G401.6 (cell line): ENCODE results near the gene CEP89.
"Not testable (repeated sequence)": the region's sequence is repeated elsewhere in the genome, so short reads cannot be mapped to it uniquely, and the experiment has no call there.

Experiments
- FAIRE-seq: peaks from 2 replicates; lab custom pipeline; 2012; peaks lifted over from hg19 to GRCh38; lab: Jason Lieb, UNC

CEP89 gene

DNA sequence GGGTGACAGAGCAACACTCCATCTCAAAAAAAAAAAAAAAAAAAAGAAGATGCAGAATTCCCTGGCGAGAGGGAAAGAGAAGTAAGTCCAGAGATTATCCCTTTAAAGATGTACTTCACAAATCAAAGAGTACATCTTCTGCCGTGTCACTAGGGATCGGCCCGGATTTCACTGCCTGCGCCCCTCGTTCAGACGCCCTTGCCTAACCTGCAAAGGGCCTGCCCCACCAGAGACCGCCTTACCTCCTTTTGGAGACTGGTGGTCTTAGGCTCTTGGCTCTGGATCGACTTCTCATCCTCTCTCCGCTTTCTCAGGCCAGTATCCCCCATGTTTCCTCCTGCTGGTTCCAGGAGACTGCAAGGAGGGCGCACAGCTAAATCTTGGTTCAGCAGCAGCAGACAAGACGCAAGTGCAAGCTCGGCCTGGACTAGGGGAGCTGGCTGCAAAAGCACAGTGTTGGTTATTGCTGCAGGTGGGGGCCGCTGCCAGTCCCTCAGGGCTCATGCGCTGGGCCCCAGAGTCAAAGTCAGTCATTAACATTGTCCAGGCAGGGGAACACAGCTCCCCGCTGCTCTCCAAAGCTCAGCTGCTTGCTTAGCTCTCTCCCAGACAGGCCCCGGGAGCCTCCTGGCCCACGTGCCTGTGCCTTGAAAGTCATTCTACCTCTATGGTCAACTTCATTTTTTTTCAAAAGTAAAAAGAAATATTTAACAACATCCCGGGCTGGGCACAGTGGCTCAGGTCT lies 103.4 kb downstream of the CEP89 start:
- FAIRE-seq, result no peak

DNA sequence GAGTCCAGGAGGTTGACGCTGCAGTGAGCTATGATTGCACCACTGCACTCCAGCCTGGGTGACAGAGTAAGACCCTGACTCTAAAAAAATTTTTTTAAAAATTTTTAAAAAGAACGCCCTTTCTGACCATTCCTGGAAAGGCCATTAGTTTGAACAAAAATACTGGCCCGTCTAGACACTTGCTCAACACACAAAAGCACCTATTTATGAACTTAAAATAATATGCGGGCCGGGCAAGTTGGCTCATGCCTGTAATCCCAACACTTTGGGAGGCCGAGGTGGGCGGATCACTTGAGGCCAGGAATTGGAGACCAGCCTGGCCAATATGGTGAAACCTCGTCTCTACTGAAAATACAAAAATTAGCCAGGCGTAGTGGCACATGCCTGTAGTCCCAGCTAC lies 104.3 kb downstream of the CEP89 start:
- not testable (repeated sequence) for FAIRE-seq

DNA sequence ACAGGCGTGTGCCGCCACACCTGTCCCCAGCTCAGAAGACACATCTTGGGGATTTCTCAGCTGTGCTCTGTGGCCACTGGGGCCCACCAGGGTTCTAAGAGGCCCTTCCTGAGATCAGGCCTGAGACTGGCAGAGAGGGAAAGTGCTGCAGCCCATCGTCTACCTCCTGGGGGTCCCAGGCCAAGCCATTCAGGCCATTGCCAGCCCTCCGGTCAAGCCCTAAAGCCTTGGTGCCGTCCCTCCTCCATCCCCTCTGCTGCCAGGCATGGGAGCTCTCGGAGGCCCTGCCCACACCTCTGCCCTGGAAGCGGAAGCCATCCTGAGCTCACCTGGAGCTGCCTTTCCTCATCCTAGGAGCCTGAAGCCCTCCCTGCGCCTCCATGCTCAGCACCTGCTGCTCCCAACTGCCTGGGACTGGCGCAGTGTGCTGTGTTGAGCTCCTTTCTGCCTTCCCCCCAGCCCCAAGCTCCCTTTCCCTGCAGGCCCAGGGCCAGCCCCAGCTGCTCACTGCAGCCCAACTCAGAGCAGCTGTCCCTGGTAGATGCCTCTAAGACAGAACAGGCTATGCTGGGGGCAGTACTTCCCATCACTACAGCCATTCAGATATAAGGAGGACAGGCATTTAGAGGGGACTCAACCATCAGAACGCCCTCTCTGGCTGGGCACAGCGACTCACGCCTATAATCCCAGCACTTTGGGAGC lies 105.0 kb downstream of the CEP89 start:
- no peak for FAIRE-seq

DNA sequence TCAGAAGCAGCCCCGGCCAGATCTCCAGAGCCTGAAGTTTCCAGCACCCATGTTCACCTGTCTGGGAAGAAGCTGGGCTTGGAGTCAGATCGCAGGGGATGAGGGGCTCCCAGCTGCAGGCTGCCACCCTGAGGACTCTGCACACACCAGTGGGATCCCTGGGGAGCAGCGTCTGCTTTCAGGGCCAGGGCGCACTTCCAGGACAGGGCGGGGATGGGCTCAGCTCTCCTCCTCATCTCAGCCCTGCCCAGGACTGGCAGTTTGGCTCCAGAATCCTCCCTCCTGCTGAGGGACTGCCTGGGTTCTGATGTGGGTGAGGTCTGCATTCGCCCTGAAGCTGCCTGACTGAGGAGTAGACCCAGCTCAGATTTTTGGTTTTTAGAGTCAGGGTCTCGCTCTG lies 105.7 kb downstream of the CEP89 start:
- no peak for FAIRE-seq

DNA sequence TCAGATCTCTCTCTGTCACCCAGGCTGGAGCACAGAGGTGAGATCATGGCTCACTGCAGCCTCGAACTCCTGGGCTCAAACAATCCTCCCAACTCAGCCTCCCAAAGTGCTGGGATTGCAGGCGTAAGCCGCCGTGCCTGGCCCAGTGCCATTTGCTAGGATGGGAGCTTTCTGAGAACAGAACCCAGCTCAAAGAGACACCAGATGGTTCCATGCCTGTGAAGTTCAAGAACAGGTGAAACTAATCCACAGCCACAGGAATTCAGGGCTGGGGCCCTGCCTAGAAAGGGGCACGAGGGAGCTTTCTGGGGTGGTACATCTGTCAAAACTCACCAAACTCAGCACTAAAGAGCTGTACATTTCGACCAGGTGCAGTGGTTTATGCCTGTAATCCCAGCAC lies 106.4 kb downstream of the CEP89 start:
- no peak for FAIRE-seq

DNA sequence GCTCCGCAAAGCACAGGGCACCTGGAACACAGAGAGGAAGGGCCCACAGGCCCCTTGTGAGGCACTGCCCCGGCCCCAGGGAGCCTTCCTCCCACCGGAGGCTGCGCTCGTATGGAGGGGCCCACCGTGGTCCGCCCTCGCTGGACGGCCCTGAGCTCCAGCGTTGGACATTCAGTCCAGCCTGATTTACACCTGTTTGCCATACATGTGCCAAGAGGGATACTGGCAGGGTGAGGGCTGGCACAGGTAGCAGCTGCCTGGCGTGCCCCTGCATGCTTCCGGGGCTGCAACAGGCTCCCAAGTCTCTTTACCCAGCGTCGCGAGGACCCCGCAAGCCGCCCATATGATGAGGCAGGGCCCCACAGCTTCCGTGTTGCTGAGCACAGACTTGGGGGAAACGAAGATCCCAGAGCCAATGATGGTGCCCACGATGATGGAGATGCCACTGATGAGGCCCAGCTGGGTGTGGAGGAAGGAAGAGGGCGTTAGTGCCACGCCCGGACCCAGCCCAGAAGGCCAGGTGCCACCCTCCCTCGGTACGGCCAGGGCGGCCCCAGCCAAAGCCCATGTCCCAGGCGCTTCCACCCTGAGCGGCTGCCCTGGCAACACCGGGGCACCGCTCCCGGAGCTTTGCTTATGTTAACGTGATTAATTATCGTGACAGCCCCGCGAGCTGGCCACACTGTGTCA lies 107.3 kb downstream of the CEP89 start:
- no peak for FAIRE-seq

DNA sequence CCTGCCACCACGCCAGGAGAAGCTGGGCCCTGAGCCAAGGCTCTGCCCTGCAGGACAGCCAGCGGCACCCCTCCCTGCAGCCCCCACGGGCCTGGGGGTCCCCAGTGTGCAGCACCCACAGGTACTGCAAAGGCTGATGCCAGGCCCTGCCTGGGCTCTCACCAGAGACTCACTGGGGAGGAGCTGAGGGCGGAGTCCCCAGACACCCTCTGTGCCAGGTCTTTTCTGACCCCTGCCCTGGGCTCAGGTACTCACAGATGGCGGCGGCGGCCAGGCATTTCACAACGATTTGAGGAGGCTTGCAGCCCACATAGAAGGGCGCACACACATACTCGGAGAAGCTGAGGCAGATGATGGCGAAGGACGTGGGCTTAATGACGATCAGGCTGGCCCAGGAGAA lies 107.9 kb downstream of the CEP89 start:
- FAIRE-seq, result no peak

DNA sequence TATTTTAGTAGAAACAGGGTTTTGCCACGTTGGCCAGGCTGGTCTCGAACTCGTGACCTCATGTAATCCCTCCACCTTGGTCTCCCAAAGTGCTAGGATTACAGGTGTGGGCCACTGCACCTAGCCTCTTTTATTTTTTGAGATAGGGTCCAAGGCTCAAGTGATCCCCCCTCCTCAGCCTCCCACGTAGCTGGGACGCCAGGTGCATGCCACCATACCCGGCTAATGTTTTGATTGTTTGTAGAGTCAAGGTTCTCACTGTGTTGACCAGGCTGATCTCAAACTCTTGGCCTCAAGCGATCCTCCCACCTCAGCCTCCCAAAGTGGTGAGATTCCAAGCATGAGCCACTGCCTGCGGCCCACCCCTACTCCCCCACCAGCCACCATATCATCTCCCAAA lies 108.5 kb downstream of the CEP89 start:
- FAIRE-seq, result no peak

DNA sequence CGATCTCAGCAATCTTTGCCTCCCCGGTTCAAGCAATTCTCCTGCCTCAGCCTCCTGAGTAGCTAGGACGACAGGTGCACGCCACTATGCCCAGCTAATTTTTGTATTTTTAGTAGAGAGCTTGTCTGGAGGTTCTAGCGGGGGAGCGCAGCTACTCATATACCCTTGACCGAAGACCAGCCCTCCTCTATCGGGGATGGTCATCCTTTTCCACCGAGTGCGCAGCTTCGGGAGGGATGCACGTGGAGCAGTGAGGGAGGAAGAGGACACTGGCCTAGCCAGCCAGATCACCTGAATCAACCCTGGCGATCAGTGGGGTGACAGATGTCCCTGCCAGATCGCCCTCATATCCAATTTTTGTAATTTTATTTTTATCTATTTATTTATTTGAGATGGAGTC lies 109.0 kb downstream of the CEP89 start:
- no peak for FAIRE-seq

DNA sequence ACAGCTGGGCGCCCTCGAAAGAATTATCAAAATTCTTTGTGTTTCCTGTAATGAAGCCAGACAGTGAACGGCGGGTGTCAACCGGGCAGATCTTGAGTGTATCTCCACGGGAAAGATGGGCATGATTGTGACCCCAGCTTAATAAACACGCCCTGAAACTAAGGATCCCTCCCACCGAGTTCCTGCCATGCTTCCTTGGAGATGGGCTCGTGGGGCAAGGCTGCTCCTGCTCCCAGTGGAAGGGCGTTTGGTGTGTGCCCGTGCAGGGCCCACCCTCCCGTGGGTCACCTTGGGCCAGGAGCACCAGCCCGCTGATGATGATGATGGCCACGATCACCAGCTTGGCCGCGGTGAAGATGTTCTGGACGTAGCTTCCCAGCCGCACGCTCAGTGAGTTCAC lies 109.6 kb downstream of the CEP89 start:
- FAIRE-seq, result no peak

DNA sequence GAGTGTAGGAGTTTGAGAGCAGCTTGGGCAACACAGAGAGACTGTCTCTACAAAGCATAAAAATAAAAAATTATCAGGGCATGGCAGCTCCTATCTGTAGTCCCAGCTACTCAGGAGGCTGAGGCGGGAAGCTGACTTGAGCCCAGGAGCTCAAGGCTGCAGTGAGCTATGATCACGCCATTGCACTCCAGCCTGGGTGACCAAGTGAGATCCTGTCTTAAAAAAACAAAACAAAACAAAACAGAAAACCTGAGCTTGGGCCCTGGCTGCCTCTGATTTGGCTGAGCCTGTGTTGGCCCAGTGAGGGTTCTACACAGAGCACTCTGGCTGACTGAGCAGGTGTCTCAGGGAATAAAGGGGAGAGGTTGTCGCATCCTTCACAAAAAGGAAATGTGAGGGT lies 110.2 kb downstream of the CEP89 start:
- no peak for FAIRE-seq

DNA sequence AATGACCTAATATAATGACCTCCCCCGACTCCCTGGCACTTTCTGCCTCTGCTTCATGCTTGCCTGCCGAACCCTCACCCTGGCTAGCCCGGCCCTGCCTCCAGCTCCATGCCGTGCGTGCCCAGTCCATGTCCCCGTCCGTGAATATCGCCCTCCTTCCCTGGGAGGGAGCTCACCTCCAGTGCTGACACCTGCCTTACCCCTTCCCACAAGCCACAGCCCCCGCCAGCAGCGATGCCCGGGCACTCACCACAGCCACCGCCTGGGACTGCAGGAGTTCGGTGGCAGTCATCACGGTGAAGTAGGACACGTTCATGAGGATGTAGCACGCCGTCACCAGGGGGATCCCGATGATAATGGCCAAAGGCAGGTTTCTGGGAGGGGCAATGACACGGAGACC lies 112.2 kb downstream of the CEP89 start:
- no peak for FAIRE-seq

DNA sequence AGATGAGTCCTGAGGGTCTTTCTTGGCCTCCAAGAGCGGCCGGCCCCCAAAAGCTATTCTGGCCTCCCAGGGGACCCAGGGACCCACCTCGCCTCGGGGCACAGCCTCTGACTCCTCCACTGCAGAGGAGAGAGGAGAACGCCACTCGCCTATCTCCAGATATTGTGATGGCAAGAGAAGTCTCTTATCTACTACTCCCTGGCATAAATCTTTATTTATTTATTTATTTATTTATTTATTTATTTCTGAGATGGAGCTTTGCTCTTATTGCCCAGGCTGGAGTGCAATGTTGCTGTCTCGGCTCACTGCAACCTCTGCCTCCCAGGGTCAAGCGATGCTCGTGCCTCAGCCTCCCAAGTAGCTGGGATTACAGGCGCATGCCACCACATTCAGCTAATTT lies 113.2 kb downstream of the CEP89 start:
- FAIRE-seq, result no peak

DNA sequence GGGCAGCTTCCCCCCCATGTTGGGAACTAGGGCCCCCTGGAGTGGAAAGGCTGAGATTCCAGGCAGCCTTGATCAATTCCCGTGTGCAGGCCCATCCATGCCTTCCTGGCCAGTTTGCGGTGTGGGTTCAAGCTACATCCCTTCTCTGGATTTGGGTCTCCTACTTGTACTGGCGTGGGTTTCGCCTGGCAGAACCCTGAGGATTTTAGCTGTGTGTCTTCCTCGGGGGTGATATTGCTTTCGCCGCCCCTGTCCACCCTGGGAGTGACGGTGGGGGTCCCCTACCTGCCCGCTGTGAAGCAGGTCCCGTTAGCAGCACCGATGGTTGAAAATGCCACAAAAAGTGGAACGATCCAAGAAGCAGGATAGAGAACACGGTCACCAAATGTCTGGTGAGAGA lies 113.6 kb downstream of the CEP89 start:
- FAIRE-seq, result no peak

DNA sequence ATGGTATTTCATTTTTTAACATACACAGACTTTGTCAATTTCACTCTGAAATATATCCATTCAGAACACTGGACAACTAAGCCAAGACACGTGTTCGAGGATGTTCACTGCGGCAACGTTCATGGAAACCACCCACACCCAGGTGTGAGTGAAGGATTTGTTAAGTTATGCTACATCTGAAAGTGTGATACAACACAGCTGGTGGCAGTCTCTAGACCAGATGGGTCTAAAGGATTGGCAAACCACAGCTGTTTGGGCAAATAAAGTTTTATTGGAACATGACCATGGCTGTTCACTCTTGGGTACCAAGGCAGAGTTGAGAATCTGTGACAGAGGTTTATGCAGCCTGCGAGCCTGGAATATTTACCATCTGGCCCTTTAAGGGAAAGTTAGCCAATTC lies 114.2 kb downstream of the CEP89 start:
- no peak for FAIRE-seq

DNA sequence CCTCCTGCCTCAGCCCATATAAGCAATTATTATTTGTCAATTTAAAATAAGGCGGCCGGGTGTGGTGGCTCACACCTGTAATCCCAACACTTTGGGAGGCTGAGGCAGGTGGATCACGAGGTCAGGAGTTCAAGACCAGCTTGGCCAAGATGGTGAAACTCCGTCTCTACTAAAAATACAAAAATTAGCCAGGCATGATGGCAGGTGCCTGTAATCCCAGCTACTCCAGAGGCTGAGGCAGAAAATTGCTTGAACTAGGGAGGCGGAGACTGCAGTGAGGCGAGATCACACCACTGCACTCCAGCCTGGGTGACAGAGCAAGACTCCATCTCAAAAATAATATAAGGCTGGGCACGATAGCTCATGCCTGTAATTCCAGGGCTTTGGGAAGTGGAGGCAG lies 114.9 kb downstream of the CEP89 start:
- not testable (repeated sequence) for FAIRE-seq

DNA sequence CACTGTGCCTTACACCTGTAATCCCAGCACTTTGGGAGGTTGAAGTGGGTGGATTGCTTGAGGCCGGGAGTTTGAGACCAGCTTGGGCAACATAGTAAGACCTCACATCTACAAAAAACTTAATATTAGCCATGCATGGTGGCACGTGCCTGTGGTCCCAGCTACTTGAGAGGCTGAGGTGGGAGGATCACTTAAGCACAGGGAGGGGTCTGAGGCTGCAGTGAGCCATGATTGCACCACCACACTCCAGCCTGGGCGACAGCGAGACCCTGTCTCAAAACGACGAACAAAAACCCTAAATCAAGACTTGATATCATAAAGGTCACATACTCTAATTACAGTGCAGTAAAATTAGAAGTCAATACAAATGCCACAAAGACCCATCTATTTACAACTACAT lies 119.5 kb downstream of the CEP89 start:
- no peak for FAIRE-seq

DNA sequence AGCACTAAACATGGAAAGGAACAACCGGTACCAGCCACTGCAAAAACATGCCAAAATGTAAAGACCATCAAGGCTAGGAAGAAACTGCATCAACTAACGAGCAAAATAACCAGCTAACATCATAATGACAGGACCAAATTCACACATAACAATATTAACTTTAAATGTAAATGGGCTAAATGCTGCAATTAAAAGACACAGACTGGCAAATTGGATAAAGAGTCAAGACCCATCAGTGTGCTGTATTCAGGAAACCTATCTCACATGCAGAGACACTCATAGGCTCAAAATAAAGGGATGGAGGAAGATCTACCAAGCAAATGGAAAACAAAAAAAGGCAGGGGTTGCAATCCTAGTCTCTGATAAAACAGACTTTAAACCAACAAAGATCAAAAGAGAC lies 123.7 kb downstream of the CEP89 start:
- not testable (repeated sequence) for FAIRE-seq

DNA sequence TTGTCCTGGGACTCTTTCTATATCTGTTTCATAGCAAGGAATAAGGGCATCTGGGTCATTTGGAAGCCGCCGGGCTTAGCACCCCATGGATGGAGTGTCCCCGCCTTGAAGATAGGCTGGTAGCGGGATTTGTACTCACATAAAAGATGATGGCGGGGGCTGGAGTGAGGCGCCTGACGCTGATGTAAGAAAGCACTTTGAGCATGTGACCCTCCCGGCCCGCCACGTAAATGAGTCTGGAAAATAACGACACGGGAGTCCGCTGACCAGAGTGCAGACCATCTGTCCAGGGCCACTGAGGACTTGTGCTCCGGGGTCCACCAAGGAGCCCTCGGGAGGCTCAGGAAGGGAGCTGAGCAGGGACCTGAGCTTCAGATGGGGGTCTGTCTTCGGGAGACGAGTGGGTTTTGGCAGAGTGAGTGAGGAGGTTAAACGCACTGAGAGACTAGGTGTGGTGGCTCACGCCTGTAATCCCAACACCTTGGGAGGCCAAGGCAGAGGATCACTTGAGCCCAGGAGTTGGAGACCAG lies 128.0 kb downstream of the CEP89 start:
- FAIRE-seq, result no peak

DNA sequence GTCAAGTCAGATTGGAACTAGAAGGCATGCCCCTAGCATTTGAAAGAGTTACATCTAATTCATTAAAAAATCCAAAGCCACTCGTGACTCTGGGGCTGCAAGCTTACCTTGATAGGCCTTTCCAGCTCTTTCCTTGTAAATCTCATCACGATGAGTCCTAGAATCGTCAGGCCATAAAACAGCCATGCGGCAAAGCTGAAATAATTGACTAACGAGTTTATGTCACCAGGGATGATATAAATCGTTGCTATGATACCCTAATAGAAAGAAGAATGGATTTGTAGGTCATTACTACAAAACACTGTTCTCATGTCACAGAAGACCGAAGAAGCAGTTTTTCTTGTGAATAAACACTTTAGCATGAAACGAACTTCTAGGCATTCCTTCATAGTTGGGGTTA lies 129.7 kb downstream of the CEP89 start:
- FAIRE-seq, result no peak

DNA sequence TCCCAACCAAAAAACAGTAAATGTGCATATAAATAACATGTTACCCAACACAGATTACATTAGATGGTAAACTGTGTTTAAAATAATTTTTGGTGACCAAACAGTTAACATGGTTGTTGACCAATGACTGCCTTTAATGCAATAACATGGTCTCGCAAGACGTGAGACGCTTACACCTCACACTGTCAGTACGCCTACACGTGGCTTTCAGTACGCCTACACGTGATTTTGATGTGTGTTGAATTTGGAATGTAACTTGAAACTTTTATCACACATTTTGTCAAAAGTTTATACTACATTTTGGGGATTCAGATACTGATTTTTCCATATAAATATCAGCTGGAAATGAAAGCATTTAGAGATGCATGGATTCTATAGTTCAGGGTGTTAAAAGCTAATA lies 134.2 kb downstream of the CEP89 start:
- FAIRE-seq, result no peak

DNA sequence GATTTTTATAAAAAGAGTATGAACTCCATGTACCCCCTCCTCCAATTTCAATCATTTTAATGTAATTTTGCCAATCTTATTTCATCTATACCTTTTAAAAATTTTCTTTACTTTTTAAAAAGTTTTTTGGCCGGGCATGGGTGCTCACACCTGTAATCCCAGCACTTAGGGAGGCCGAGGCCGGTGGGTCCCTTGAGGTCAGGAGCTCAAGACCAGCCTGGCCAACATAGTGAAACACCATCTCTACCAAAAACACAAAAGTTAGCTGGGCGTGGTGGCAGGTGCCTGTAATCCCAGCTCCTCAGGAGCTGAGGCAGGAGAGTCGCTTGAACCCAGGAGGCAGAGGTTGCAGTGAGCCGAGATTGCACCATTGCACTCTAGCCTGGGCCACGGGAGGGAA lies 138.4 kb downstream of the CEP89 start:
- not testable (repeated sequence) for FAIRE-seq

DNA sequence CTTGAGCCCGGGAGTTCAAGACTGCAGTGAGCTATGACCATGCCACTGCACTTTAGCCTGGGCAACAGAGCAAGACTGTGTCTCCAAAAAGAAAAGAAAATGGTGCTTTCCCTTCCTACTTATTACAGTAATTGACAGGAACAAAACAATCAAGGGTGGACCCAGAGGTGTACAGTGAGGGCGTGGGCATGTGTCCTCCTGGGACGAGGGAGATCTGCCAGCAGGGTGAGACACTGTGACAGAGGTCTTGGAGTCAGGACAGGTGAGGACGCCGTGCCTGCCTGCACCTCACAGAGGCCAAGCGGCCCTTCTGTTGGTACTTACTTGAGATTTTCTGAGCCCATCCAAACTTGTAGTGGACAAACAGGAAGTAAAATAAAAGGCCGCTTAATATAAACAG lies 138.9 kb downstream of the CEP89 start:
- FAIRE-seq, result not testable (repeated sequence)
